Mesenchymal stem cell (in vitro differentiated cells and primary cell): Measurements from ENCODE around the gene CHST15.
A peak's percentile ranks its signal among the peaks of the same experiment; 100 is the strongest.

Experiments
- DNase-seq: peaks from one replicate; pipeline ENCODE4 v3.0.0-alpha.2; 2013
- H2AFZ ChIP-seq: one replicate; pipeline ENCODE4 v1.6.1; 2013; ENCODE audit warnings: low read depth, mild to moderate bottlenecking, control low read depth, inconsistent platforms, low read length, moderate library complexity
- H2AK5ac ChIP-seq: 2 replicates; pipeline ENCODE4 v1.6.1; 2013; ENCODE audit warnings: low read length, moderate library complexity, mild to moderate bottlenecking, inconsistent platforms; ENCODE audit not compliant: severe bottlenecking
- H2BK120ac ChIP-seq: one replicate; pipeline ENCODE4 v1.6.1; 2013; ENCODE audit warnings: low read depth, mild to moderate bottlenecking, inconsistent platforms, low read length, moderate library complexity
- H2BK12ac ChIP-seq, 2 experiments: one replicate each; pipeline ENCODE4 v1.6.1; 2013; ENCODE audit warnings: inconsistent platforms in 2 of 2, low read length in 2 of 2, mild to moderate bottlenecking in 2 of 2, moderate library complexity in 2 of 2, control low read depth in 1 of 2
- H2BK15ac ChIP-seq: one replicate; pipeline ENCODE4 v1.6.1; 2013; ENCODE audit warnings: mild to moderate bottlenecking, low read depth, inconsistent platforms; ENCODE audit not compliant: poor library complexity, severe bottlenecking
- H2BK5ac ChIP-seq: 2 replicates; pipeline ENCODE4 v1.6.1; 2013; ENCODE audit warnings: low read depth, mild to moderate bottlenecking, low read length, control low read depth, inconsistent platforms; ENCODE audit not compliant: poor library complexity, severe bottlenecking
- H3K14ac ChIP-seq, 2 experiments: one replicate each; pipeline ENCODE4 v1.6.1; 2013; ENCODE audit warnings: inconsistent platforms in 2 of 2, low read length in 2 of 2, control low read depth in 1 of 2, mild to moderate bottlenecking in 1 of 2, moderate library complexity in 1 of 2
- H3K18ac ChIP-seq, 2 experiments: one replicate each; pipeline ENCODE4 v1.6.1; 2013; ENCODE audit warnings: inconsistent platforms in 2 of 2, low read length in 2 of 2, control low read depth in 1 of 2, low read depth in 1 of 2, mild to moderate bottlenecking in 1 of 2
- H3K23ac ChIP-seq, 2 experiments: one replicate each; pipeline ENCODE4 v1.6.1; 2013; ENCODE audit warnings: inconsistent platforms in 2 of 2, low read length in 2 of 2, mild to moderate bottlenecking in 2 of 2, moderate library complexity in 2 of 2, control low read depth in 1 of 2
- H3K27ac ChIP-seq: 2 replicates; pipeline ENCODE4 v1.5.1; 2013; ENCODE audit warnings: mild to moderate bottlenecking, moderate library complexity, low read length, control low read depth, inconsistent platforms; ENCODE audit not compliant: poor library complexity, severe bottlenecking
- H3K27me3 ChIP-seq, 2 experiments: 2 replicates each; pipeline versions ENCODE4 v1.6.1 to v1.7.0; 2013; ENCODE audit warnings: low read length in 2 of 2, mild to moderate bottlenecking in 2 of 2, moderate library complexity in 2 of 2, control low read depth in 1 of 2, inconsistent platforms in 1 of 2; ENCODE audit not compliant: control insufficient read depth in 1 of 2, insufficient read depth in 1 of 2
- H3K36me3 ChIP-seq, 2 experiments: 2 replicates each; pipeline versions ENCODE4 v1.6.1 to v1.7.0; 2013; ENCODE audit warnings: low read length in 2 of 2, control low read depth in 1 of 2, inconsistent platforms in 1 of 2, low read depth in 1 of 2, mild to moderate bottlenecking in 1 of 2; ENCODE audit not compliant: insufficient read depth in 2 of 2, control insufficient read depth in 1 of 2
- H3K4ac ChIP-seq, 2 experiments: one replicate each; pipeline ENCODE4 v1.6.1; 2013; ENCODE audit warnings: inconsistent platforms in 2 of 2, low read length in 2 of 2, mild to moderate bottlenecking in 2 of 2, moderate library complexity in 2 of 2, control low read depth in 1 of 2, low read depth in 1 of 2
- H3K4me1 ChIP-seq: 2 replicates; pipeline ENCODE4 v1.6.1; 2013; ENCODE audit warnings: low read depth, low read length, control low read depth; ENCODE audit not compliant: control insufficient read depth, insufficient read depth
- H3K4me2 ChIP-seq: 2 replicates; pipeline ENCODE4 v1.6.1; 2013; ENCODE audit warnings: low read length, mild to moderate bottlenecking, inconsistent platforms; ENCODE audit not compliant: poor library complexity, severe bottlenecking
- H3K4me3 ChIP-seq, 2 experiments: 2 replicates each; pipeline versions ENCODE4 v1.5.1 to v1.7.0; 2013; ENCODE audit warnings: low read length in 2 of 2, mild to moderate bottlenecking in 2 of 2, control low read depth in 1 of 2, low read depth in 1 of 2; ENCODE audit not compliant: insufficient read depth in 1 of 2
- H3K79me1 ChIP-seq: replicated peaks from 2 replicates; pipeline ENCODE4 v1.6.1; 2013; ENCODE audit warnings: mild to moderate bottlenecking, control low read depth, low read length, inconsistent platforms; ENCODE audit not compliant: poor library complexity, severe bottlenecking
- H3K9ac ChIP-seq: 2 replicates; pipeline ENCODE4 v1.7.0; 2013; ENCODE audit warnings: mild to moderate bottlenecking, low read length, moderate library complexity
- H3K9me3 ChIP-seq: 2 replicates; pipeline ENCODE4 v1.7.0; 2013; ENCODE audit warnings: mild to moderate bottlenecking, low read length; ENCODE audit not compliant: control insufficient read depth
- H4K8ac ChIP-seq: one replicate; pipeline ENCODE4 v1.6.1; 2013; ENCODE audit warnings: inconsistent platforms, mild to moderate bottlenecking, low read length, moderate library complexity
- H4K91ac ChIP-seq: one replicate; pipeline ENCODE4 v1.6.1; 2013; ENCODE audit warnings: mild to moderate bottlenecking, low read length, inconsistent platforms
- WGBS: methylation state at CpG from one replicate; pipeline ENCODE4 v1.1.7; 2013; ENCODE audit warnings: mixed read lengths; 5-methylcytosine and 5-hydroxymethylcytosine counted together

Gene CHST15

DNA sequence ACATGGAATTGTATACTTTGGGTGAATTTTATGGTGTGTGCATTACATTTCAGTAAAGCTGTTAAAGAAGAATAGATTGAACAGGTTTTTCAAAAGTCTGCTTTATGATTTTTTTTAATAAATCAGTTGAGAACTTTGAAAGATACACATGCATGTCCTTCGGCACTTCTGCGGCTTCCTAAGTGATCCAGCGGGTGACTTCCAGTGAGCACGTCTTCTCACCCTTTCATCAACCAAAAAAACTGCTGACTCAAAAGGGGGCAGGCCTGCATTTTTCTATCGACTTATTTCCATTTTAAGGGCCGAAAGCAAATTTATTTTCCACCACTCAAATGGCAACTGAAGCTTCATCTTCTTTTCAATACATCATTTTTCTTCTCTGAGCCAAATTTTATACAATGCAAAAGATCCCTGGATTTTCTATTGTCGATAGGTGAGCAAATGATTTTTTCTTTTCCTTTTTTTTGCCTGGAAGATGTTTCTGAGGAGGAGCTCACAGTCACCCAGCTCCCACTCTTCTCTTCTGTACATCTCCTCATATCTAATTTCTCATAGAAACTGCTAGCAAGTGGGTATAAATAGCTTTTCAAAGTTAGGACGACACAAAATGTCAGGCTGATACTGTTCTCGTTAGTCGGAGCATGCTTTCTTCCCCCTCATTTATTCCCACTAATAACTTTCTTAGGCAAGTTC, 10.2 kb downstream of the CHST15 start:
- H3K9ac ChIP-seq, result no peak overlapping the region
- peaks cover 47% of the 10 kb centered on the region for H3K79me1 ChIP-seq
- H3K27ac ChIP-seq, result no peak overlapping the region
- H3K4me3 ChIP-seq, result no peak overlapping the region
- no peak overlapping the region for H2AK5ac ChIP-seq
- DNase-seq, result no peak
- H3K23ac ChIP-seq, result no peak overlapping the region
- no peak overlapping the region for H3K4ac ChIP-seq
- no peak overlapping the region for H2BK12ac ChIP-seq
- no peak overlapping the region for H2BK120ac ChIP-seq
- H3K36me3 ChIP-seq, result peaks cover 0 to 22% of the 10 kb centered on the region in 2 experiments
- H2BK5ac ChIP-seq, result no peak overlapping the region
- H3K9me3 ChIP-seq, result no peaks in the 10 kb centered on the region
- no peak overlapping the region for H3K4me2 ChIP-seq
- peaks cover 18% of the 10 kb centered on the region for H3K4me1 ChIP-seq
- WGBS, result 91% methylated on average over 9 of the region's 10 CpGs
- H2BK15ac ChIP-seq, result no peak overlapping the region
- no peaks in the 10 kb centered on the region for H3K27me3 ChIP-seq
- H4K91ac ChIP-seq, result no peak overlapping the region
- no peak overlapping the region for H3K18ac ChIP-seq
- H3K14ac ChIP-seq, result no peak overlapping the region
- no peak overlapping the region for H4K8ac ChIP-seq
- no peak overlapping the region for H2AFZ ChIP-seq

DNA sequence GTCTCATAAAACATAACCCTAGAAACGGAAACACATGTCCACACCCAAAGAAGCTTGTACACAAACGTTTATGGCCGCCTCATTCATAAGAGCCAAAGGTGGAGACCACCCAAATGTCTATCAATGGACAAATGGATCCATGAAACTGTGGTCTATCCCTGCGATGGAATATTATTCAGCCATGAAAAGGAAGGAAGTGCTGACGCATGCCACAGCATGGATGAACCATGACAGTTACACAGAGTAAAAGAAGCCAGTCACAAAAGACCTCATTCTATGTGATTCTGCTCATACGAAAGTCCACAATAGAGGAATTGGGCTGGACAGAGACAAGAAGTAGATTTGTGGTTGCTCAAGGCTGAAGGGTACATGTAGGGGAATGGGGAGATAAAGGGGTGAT, 10.8 kb downstream of the CHST15 start:
- Histone ChIP-seq H2BK15ac (no peak overlapping the region), H3K23ac (no peak overlapping the region), H2BK5ac (no peak overlapping the region), H3K79me1 (peaks cover 43% of the 10 kb centered on the region), H3K36me3 (peaks cover 0 to 20% of the 10 kb centered on the region in 2 experiments), H3K14ac (no peak overlapping the region), H2BK12ac (no peak overlapping the region), H3K27ac (no peak overlapping the region), H2AFZ (no peak overlapping the region), H2AK5ac (no peak overlapping the region), H2BK120ac (no peak overlapping the region), H4K91ac (no peak overlapping the region), H3K18ac (no peak overlapping the region), H3K4ac (no peak overlapping the region), H4K8ac (no peak overlapping the region), H3K9ac (no peak overlapping the region), H3K27me3 (no peaks in the 10 kb centered on the region), H3K4me1 (peaks cover 14% of the 10 kb centered on the region), H3K9me3 (no peaks in the 10 kb centered on the region), H3K4me2 (no peak overlapping the region), H3K4me3 (no peak overlapping the region)
- DNase-seq, result no peak
- WGBS, result 93% methylated on average over 6 of the region's 6 CpGs

DNA sequence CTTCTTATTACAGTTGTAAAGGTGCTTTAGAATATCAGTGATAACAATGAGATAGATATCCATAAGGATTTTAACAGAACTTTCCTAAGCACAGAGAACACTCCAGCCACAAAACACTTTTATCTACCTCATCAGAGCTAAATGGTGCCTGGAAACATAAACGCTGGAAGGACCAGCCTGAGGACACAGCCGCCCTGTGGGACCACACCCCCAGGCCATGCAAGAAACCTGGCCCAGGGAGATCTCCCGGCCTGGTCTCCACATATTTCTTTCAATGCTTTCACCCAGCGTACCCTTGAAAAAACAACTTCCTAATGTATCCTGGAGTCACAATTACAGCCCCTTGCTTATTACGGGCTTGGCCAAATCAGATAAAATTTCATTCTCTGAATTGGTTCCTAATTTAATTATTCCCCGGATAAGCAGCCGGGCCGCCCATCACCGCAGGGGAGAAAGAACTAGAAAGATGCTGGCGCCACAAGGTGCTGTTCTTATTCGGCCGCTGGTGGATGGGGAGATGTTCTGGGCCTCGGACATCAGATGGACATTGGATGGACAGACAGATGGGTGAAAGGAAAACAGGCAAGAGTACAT, 11.8 kb downstream of the CHST15 start:
- no peak overlapping the region for H3K4me3 ChIP-seq
- no peak overlapping the region for H3K4ac ChIP-seq
- no peak overlapping the region for H2BK5ac ChIP-seq
- H3K9me3 ChIP-seq, result no peaks in the 10 kb centered on the region
- H3K79me1 ChIP-seq, result peaks cover 38% of the 10 kb centered on the region
- no peak overlapping the region for H3K27ac ChIP-seq
- no peak overlapping the region for H3K23ac ChIP-seq
- no peaks in the 10 kb centered on the region for H3K27me3 ChIP-seq
- H3K4me1 ChIP-seq, result peaks cover 15% of the 10 kb centered on the region
- no peak overlapping the region for H2BK120ac ChIP-seq
- H3K9ac ChIP-seq, result no peak overlapping the region
- peaks cover 0 to 16% of the 10 kb centered on the region in 2 experiments for H3K36me3 ChIP-seq
- no peak overlapping the region for H4K91ac ChIP-seq
- H3K14ac ChIP-seq, result no peak overlapping the region
- WGBS, result 84% methylated on average over 12 of the region's 13 CpGs
- H2BK15ac ChIP-seq, result no peak overlapping the region
- peak overlapping the region in 1 of 2 experiments; percentile 18 for H2BK12ac ChIP-seq
- no peak overlapping the region for H3K18ac ChIP-seq
- no peak for DNase-seq
- no peak overlapping the region for H4K8ac ChIP-seq
- no peak overlapping the region for H2AK5ac ChIP-seq
- H2AFZ ChIP-seq, result no peak overlapping the region
- H3K4me2 ChIP-seq, result no peak overlapping the region

GRCh38 chr10:124079864-124080263, 13.5 kb downstream of the CHST15 start:
- Histone ChIP-seq H3K36me3 (peaks cover 0 to 12% of the 10 kb centered on the region in 2 experiments), H2BK120ac (no peak overlapping the region), H3K27ac (no peak overlapping the region), H3K4me1 (peaks cover 27% of the 10 kb centered on the region), H3K4me3 (no peak overlapping the region), H3K23ac (no peak overlapping the region), H2BK15ac (no peak overlapping the region), H2BK5ac (no peak overlapping the region), H3K4me2 (no peak overlapping the region), H3K4ac (no peak overlapping the region), H2AFZ (no peak overlapping the region), H3K14ac (no peak overlapping the region), H3K79me1 (peaks cover 37% of the 10 kb centered on the region), H2BK12ac (no peak overlapping the region), H4K8ac (no peak overlapping the region), H3K18ac (no peak overlapping the region), H3K9me3 (no peaks in the 10 kb centered on the region), H2AK5ac (no peak overlapping the region), H3K27me3 (no peaks in the 10 kb centered on the region), H4K91ac (no peak overlapping the region), H3K9ac (no peak overlapping the region)
- DNase-seq, result no peak
- WGBS, result 91% methylated on average over 8 of the region's 9 CpGs
